K562 (cell line): ENCODE data around the gene SPRY2. TPM values are rescaled to one million over a fixed set of nuclear protein-coding genes. Genes with fewer than 3 reads are reported as not detected.

ENCODE experiments used
- ATAC-seq: fragments of 200-7000 bp; cut with Tn5 transposase; 3 replicates; pipeline ENCODE4 v1.9.1; 2020; ENCODE audit warnings: moderate library complexity
- BruUV-seq: library from RNA; stranded (reverse); fragments of 400-500 nt; replicated peaks from 2 replicates; lab custom pipeline; 2021; lab: Mats Ljungman, UMichigan
- CTCF ChIA-PET: fragments of 300-600 bp; formaldehyde crosslinking; extraction: SDS; loops from one replicate; lab custom pipeline; 2021; ENCODE audit warnings: low intra/inter-chr PET ratio; lab: Yijun Ruan, JAX
- POLR2A ChIA-PET: fragments of 300-600, 350-650 bp; sonication (Branson Sonifier 250); formaldehyde crosslinking; extraction: SDS; loops from one replicate; lab custom pipeline; 2021; ENCODE audit warnings: antibody characterized with exemption, inconsistent platforms; lab: Yijun Ruan, JAX
- DNase-seq, 4 experiments: peaks; one replicate each; pipeline versions ENCODE4 v3.0.0 to v3.0.0-alpha.2; 2011 to 2018; ENCODE audit warnings: low spot score in 3 of 4, mixed read lengths in 3 of 4; ENCODE audit errors: extremely low read depth in 1 of 4
- FAIRE-seq: peaks from 2 replicates; lab custom pipeline; 2011; peaks lifted over from hg19 to GRCh38; lab: Jason Lieb, UNC
- H2AFZ ChIP-seq: 2 replicates; pipeline ENCODE4 v1.6.0; 2011; ENCODE audit warnings: low read depth, low read length, control low read depth, inconsistent platforms
- H3K27ac ChIP-seq: fragments of 200-600 bp; 3 replicates; pipeline ENCODE4 v1.8.0; 2011; ENCODE audit warnings: low read depth, mild to moderate bottlenecking, control low read depth, inconsistent platforms, low read length, moderate library complexity, mixed read lengths; ENCODE audit errors: extremely low read depth
- H3K27me3 ChIP-seq, 2 experiments: fragments of 300-600 bp in 1 of 2; 2 replicates in 1 of 2; 3 replicates in 1 of 2; pipeline versions ENCODE4 v1.6.0 to v1.8.0; 2011; ENCODE audit warnings: inconsistent platforms in 2 of 2, low read length in 2 of 2, mild to moderate bottlenecking in 1 of 2, mixed read lengths in 1 of 2, moderate library complexity in 1 of 2; ENCODE audit not compliant: control insufficient read depth in 2 of 2, insufficient read depth in 2 of 2
- H3K36me3 ChIP-seq: fragments of 300-600 bp; 3 replicates; pipeline ENCODE4 v1.8.0; 2011; ENCODE audit warnings: mild to moderate bottlenecking, low read length, inconsistent platforms; ENCODE audit not compliant: control insufficient read depth, insufficient read depth
- H3K4me1 ChIP-seq, 2 experiments: fragments of 200-600 bp in 1 of 2; replicated peaks in 1 of 2; 2 replicates in 1 of 2; 3 replicates in 1 of 2; pipeline versions ENCODE4 v1.5.1 to v1.8.0; 2011; ENCODE audit warnings: inconsistent platforms in 2 of 2, low read length in 2 of 2, mild to moderate bottlenecking in 1 of 2, mixed read lengths in 1 of 2, moderate library complexity in 1 of 2; ENCODE audit not compliant: control insufficient read depth in 2 of 2, insufficient read depth in 2 of 2
- H3K4me2 ChIP-seq: 2 replicates; pipeline ENCODE4 v1.6.1; 2011; ENCODE audit warnings: low read length, control low read depth, inconsistent platforms, mixed read lengths; ENCODE audit not compliant: insufficient read depth
- H3K4me3 ChIP-seq: fragments of 200-600 bp; sonication (generic), shearing (Covaris generic); 2 replicates; pipeline ENCODE4 v1.5.1; 2016; ENCODE audit warnings: control low read depth, inconsistent platforms
- H3K79me2 ChIP-seq: fragments of 200-600 bp; 3 replicates; pipeline ENCODE4 v1.8.0; 2011; ENCODE audit warnings: low read length, inconsistent platforms; ENCODE audit not compliant: control insufficient read depth, insufficient read depth
- H3K9ac ChIP-seq, 2 experiments: 2 replicates each; pipeline versions ENCODE4 v1.6.0 to v1.6.1; 2011; ENCODE audit warnings: low read depth in 2 of 2, low read length in 2 of 2, control low read depth in 1 of 2, inconsistent platforms in 1 of 2, mild to moderate bottlenecking in 1 of 2, mixed read lengths in 1 of 2; ENCODE audit not compliant: insufficient read depth in 1 of 2
- H3K9me1 ChIP-seq: one replicate; pipeline ENCODE4 v1.6.0; 2011; ENCODE audit warnings: inconsistent platforms, mild to moderate bottlenecking, low read length, moderate library complexity; ENCODE audit not compliant: control insufficient read depth, insufficient read depth
- H3K9me3 ChIP-seq: replicated peaks from 2 replicates; pipeline ENCODE4 v1.5.1; 2011; ENCODE audit warnings: low read depth, low read length, inconsistent platforms; ENCODE audit not compliant: control insufficient read depth, insufficient read depth
- H4K20me1 ChIP-seq: replicated peaks from 2 replicates; pipeline ENCODE4 v1.6.1; 2011; ENCODE audit warnings: low read length, inconsistent platforms, mixed read lengths; ENCODE audit not compliant: control insufficient read depth, insufficient read depth
- CHD4 ChIP-seq: fragments of 200-600 bp; sonication (generic); IDR thresholded peaks from 3 replicates; pipeline ENCODE4 v1.6.1; 2012; ENCODE audit warnings: low read depth, mild to moderate bottlenecking, mixed read lengths, low read length, inconsistent platforms; ENCODE audit not compliant: insufficient read depth, insufficient replicate concordance, poor library complexity, severe bottlenecking
- CTBP1 ChIP-seq: fragments of 450-650 bp; IDR thresholded peaks from 2 replicates; pipeline ENCODE4 v1.6.1; 2016; ENCODE audit warnings: borderline replicate concordance
- HDAC3 ChIP-seq: fragments of 450-650 bp; IDR thresholded peaks from 2 replicates; pipeline ENCODE4 v1.6.1; 2018; ENCODE audit warnings: borderline replicate concordance, mild to moderate bottlenecking, moderate library complexity; ENCODE audit not compliant: partially characterized antibody
- MEF2A ChIP-seq: IDR thresholded peaks from 2 replicates; pipeline ENCODE4 v1.6.1; 2011; ENCODE audit warnings: low read depth, mild to moderate bottlenecking, low read length, moderate library complexity; ENCODE audit not compliant: control insufficient read depth
- NR0B1 ChIP-seq: fragments of 450-650 bp; IDR thresholded peaks from one replicate; pipeline ENCODE4 v1.6.1; 2018; ENCODE audit warnings: mild to moderate bottlenecking, moderate library complexity; ENCODE audit not compliant: partially characterized antibody
- PML ChIP-seq: IDR thresholded peaks from 2 replicates; pipeline ENCODE4 v1.6.1; 2012; ENCODE audit warnings: low read length, inconsistent platforms
- RBFOX2 ChIP-seq: fragments of 200-400 bp; formaldehyde crosslinking; IDR thresholded peaks from 2 replicates; pipeline ENCODE4 v1.6.1; 2017; ENCODE audit warnings: low read depth, mild to moderate bottlenecking, low read length, moderate library complexity
- TCF7 ChIP-seq: sonication (generic); IDR thresholded peaks from 2 replicates; pipeline ENCODE4 v1.6.1; 2016; ENCODE audit warnings: antibody characterized with exemption, borderline replicate concordance
- ZBTB33 ChIP-seq: sonication (generic); formaldehyde crosslinking; IDR thresholded peaks from 2 replicates; pipeline ENCODE4 v1.8.1; 2023; ENCODE audit warnings: mild to moderate bottlenecking, missing genetic modification reagents
- ZNF507 ChIP-seq: conservative IDR thresholded peaks from 2 replicates; pipeline ENCODE4 v1.6.1; 2017; ENCODE audit warnings: missing genetic modification characterization, missing compliant biosample characterization
- ZNF780A ChIP-seq: fragments of 250-450 bp; sonication (Bioruptor Pico); IDR thresholded peaks from 2 replicates; pipeline ENCODE4 v1.5.0; 2021; ENCODE audit warnings: mild to moderate bottlenecking
- WGBS: fragments of 100-300 bp; shearing (Covaris generic); methylation state at CpG from one replicate; pipeline ENCODE4 v1.1.6; 2016; ENCODE audit warnings: low coverage, mixed read lengths; ENCODE audit not compliant: insufficient coverage; ENCODE audit errors: missing lambda C conversion rate; 5-methylcytosine and 5-hydroxymethylcytosine counted together
- in situ Hi-C: fragments of 300-500 bp; cut with MboI; formaldehyde crosslinking; loops from 4 replicates; pipeline ENCODE4 v1.15.0; 2018; ENCODE audit warnings: inconsistent platforms, mixed read lengths
- intact Hi-C: fragments of 100-400 bp; cut with micrococcal nuclease; formaldehyde crosslinking; loops from 2 replicates; pipeline ENCODE4 v1.14.2; 2022
- polyA plus RNA-seq, 8 experiments: library from polyadenylated mRNA; depleted of rRNA in 4 of 8; stranded (reverse) in 5 of 8; unstranded in 3 of 8; fragments of >200 nt; fragmentation: Nextera tagmentation in 2 of 8; fragmentation: Illumina TruSeq in 1 of 8; extraction: Ambion mirVana in 2 of 8; extraction: Trizol in 1 of 8; gene quantifications; 2 replicates each; pipeline versions ENCODE4 v1.2.1 to v1.2.3, GENCODE V29; 2011 to 2014; ENCODE audit warnings: inconsistent platforms in 1 of 8, missing spikeins in 1 of 8
- total RNA-seq, 7 experiments: library from RNA; depleted of rRNA in 6 of 7; stranded (reverse); fragments of >200 nt in 6 of 7; fragmentation: Illumina TruSeq in 2 of 7; extraction: Trizol in 2 of 7; gene quantifications; 2 replicates each; pipeline versions ENCODE4 v1.2.1 to v1.2.3, GENCODE V29; 2011 to 2021; ENCODE audit warnings: low replicate concordance in 1 of 7

Gene SPRY2
- total and polyA plus RNA-seq, 9 of the 15 experiments (the other 6 are each of a cell fraction or from before 2014, with no cell fraction given) = 1.8 to 7.8 (median 3.4) TPM

GRCh38 chr13:80386002-80386401 is 45.1 kb upstream of the SPRY2 start (continued):
- TF ChIP-seq NR0B1 (no peak), PML (no peak), ZNF507 (tag) (no peak)

- ChIA-PET POLR2A (no interaction called here), CTCF (no interaction called here)
- Histone ChIP-seq H3K9me3 (no peaks in the 10 kb centered on the region), H3K36me3 (no peaks in the 10 kb centered on the region), H3K9me1 (no peaks in the 10 kb centered on the region), H3K79me2 (no peaks in the 10 kb centered on the region), H3K9ac (no peak overlapping the region), H3K4me3 (no peak overlapping the region), H3K27me3 (no peaks in the 10 kb centered on the region), H3K4me2 (no peak overlapping the region), H3K27ac (no peak overlapping the region), H3K4me1 (no peaks in the 10 kb centered on the region), H2AFZ (no peak overlapping the region), H4K20me1 (no peaks in the 10 kb centered on the region)
- DNase-seq (no peak), FAIRE-seq (no peak), ATAC-seq (no peak)
- in situ Hi-C loops = no loop called here
- no TSS peak for BruUV-seq
- intact Hi-C loops = no loop called here
- WGBS = no CpG with 5 or more reads among the region's 2 CpGs
- TF ChIP-seq TCF7 (no peak), MEF2A (no peak), ZBTB33 (CRISPR knock-in tag) (no peak), HDAC3 (no peak), ZNF780A (CRISPR knock-in tag) (no peak), CTBP1 (no peak), RBFOX2 (no peak), CHD4 (no peak)
These were observed 41.6 kb upstream of the SPRY2 start for GRCh38 chr13:80382576-80382975.
